Astrocyte (in vitro differentiated cells and primary cell): ENCODE results near the gene RINL.

Source experiments
- CTCF ChIP-seq: IDR thresholded peaks from 2 replicates; pipeline ENCODE4 v1.5.1; 2011; ENCODE audit warnings: low read depth, mild to moderate bottlenecking, inconsistent platforms, low read length, moderate library complexity; ENCODE audit not compliant: insufficient read depth
- EZH2 ChIP-seq: IDR thresholded peaks from 2 replicates; pipeline ENCODE4 v1.6.1; 2012; ENCODE audit warnings: mild to moderate bottlenecking, low read length, inconsistent platforms; ENCODE audit not compliant: insufficient read depth

- no peak for TF ChIP-seq CTCF
- no peak for TF ChIP-seq EZH2
These were observed 15.6 kb downstream of the RINL start for GRCh38 chr19:38862321-38863059.
